GM12872 (cell line): Measurements from ENCODE around the gene LRCH1.

Source experiments
- TF ChIP-seq, protein P1 (sequence below): IDR thresholded peaks from 3 replicates; pipeline ENCODE4 v1.5.1; 2011; ENCODE audit warnings: low read depth, mild to moderate bottlenecking, low read length, moderate library complexity; ENCODE audit not compliant: insufficient read depth

The LRCH1 gene

DNA sequence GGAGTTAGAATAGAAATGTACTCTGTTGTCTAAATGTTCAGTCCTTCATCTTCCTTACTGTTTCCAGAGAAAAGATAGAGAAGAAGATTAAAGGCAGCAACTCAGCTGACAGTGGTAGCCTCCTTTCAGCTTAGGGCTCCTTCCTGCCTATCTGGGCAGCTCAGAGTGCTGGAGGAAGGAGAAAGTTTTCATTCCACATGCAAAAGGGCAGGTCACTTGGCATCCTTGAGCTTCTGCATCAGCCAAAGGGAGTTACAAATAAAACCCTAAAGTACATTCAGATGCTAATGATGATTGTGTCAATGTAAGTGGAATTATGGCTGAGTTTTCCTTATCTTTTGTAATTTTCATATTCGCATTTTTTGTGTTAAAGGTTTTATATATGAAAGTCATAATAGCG is 185.1 kb downstream of the LRCH1 start:
- TF ChIP-seq, protein P1, sequence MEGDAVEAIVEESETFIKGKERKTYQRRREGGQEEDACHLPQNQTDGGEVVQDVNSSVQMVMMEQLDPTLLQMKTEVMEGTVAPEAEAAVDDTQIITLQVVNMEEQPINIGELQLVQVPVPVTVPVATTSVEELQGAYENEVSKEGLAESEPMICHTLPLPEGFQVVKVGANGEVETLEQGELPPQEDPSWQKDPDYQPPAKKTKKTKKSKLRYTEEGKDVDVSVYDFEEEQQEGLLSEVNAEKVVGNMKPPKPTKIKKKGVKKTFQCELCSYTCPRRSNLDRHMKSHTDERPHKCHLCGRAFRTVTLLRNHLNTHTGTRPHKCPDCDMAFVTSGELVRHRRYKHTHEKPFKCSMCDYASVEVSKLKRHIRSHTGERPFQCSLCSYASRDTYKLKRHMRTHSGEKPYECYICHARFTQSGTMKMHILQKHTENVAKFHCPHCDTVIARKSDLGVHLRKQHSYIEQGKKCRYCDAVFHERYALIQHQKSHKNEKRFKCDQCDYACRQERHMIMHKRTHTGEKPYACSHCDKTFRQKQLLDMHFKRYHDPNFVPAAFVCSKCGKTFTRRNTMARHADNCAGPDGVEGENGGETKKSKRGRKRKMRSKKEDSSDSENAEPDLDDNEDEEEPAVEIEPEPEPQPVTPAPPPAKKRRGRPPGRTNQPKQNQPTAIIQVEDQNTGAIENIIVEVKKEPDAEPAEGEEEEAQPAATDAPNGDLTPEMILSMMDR, result no peak

DNA sequence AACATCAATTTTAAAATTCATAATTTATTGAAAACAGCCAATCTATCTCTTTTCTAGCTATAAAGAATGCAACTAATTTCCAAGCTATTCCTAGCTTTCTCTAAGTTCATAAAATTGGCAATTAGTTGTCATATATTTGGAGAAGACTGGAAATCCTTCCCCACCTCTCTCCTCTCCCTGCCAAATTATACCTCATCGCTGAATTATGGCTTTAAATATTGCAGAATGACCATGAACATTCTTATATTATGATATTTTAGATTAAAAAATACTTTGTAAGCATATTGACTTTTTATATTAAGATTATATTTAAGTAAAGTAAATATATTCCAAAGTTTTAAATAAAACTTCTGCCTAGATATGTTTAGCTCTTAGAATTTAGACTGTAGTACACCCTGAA is 185.8 kb downstream of the LRCH1 start:
- TF ChIP-seq, protein P1, result no peak

DNA sequence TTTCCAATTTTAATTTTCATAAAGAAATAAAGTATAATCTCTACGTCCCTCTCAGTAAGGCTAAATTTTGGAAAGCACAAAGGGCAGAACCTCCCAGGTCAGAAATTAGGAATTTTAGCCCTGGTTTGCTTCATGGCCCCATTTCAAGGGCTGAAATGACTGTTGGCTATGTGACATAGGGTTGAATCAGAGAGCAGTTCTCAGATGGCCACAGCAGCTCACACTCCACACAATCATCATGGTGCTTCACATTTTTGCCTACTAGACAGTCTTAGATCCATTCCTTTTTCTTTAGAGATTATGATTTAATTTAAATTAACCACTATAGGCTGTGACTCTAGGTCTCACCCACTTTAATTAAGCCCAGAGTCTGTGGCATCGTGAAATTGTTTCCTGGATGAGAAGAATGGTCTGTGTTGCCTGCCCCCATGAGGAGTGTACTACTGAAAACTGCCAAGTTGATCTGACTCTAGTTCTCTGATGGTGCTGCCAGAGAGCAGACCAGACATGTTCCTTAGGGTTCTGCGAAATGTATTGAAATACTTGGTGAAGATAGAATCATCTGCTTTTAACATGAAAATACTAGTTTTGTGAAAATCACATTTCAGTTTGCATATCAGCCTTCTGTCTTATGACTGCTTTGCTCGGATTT is 186.6 kb downstream of the LRCH1 start:
- TF ChIP-seq, protein P1, result no peak

DNA sequence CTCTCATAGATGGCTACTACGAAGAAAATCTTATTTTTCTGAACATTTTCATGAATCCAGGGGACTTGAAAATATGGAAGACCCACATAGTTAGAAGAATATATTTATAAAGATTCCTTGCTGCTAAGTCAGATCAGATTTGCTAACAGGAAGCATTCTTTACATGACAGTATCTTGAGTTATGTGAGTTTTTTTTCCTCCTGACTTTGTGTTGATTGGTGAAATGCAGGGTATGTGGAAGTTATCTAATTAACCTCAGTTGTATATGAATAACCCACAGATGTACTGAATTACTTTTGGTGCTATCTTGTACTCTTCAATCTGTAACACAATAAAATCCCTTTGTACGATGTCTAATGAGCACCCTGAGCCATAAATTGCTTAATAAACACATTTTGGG is 190.2 kb downstream of the LRCH1 start:
- TF ChIP-seq, protein P1, result no peak

DNA sequence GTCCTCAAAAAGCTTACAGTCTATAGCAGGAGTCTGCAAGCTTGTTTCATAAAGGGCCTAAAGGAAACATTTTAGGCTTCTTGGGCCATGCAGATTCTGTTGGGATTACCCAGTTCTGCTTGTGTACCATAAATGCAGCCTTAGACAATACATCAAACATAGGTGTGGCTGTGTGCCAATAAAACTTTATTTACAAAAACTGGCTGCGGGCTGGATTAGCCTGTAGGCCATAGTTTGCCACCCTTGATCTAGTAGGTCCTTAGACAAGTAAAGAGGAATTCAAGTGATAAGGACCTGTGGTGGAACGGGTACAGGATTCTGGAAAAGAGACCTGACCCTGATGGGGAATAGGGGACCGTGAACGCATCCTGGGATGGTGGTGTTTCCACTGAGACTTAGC is 192.1 kb downstream of the LRCH1 start:
- TF ChIP-seq, protein P1, result no peak

DNA sequence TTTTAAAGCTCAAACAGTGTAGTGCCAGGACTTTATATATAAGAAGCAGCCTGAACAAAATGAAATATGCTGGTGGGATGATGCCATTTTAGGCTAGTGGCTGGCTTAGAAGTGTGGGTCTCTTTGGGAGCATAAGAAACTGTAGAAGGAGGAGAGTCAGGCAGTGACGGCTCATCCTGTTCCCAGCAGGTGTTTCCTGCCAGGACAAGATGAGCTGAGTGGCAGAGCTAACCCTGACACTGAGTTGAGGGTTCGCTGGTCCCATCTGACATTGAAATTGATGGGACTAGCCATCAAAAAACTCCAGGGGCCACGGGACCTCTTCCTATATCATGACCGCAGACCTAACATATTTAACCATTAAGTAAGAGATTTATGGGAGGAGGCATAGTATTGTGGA is 192.7 kb downstream of the LRCH1 start:
- TF ChIP-seq, protein P1, result no peak

DNA sequence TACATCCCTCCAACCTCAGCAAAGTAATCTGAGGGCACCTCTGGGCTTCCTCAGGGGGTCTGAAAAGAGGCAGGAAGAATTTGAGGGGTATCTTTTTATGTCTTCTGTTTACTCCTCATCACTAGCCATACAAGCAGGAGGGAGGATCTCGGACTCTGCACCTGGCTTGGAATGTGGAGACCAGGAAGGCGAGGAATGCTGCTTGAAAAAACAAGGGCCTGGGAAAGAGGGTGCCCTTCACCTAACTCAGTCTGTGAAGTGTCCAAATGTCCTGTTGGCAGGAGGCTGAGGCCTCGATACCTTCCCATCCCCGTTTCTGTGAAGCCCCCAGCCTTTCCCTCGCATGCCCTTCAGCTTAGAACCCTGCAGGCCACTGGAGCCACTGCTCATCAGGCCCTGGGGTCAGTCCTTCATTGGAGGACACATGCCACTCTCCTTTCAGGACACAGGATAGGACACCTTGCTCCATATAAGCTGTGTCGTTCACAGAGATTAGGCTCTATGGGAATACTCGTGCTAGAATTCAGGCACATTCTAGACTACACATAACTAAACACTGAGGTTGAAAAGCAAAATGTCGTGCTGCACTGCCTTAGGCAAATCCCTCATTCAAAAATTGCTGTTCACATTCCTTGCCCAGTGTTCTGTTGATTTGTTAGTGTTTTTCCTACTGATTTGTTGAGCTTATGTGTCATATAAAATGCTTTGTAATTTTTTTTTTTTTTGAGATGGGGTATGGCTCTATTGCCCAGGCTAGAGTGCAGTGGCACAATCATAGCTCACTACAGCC is 194.3 kb downstream of the LRCH1 start:
- TF ChIP-seq, protein P1, result no peak
